CD4-positive, alpha-beta T cell treated with Interleukin-4 for 1 hour (primary cell): ENCODE results near the gene PLEK.
"Not testable (repeated sequence)": the region's sequence is repeated elsewhere in the genome, so short reads cannot be mapped to it uniquely, and the experiment has no call there.

Experiments used
- DNase-seq, 2 donors: peaks; one replicate each; pipeline ENCODE4 v3.0.0-alpha.2; 2020 to 2022

The PLEK gene

DNA sequence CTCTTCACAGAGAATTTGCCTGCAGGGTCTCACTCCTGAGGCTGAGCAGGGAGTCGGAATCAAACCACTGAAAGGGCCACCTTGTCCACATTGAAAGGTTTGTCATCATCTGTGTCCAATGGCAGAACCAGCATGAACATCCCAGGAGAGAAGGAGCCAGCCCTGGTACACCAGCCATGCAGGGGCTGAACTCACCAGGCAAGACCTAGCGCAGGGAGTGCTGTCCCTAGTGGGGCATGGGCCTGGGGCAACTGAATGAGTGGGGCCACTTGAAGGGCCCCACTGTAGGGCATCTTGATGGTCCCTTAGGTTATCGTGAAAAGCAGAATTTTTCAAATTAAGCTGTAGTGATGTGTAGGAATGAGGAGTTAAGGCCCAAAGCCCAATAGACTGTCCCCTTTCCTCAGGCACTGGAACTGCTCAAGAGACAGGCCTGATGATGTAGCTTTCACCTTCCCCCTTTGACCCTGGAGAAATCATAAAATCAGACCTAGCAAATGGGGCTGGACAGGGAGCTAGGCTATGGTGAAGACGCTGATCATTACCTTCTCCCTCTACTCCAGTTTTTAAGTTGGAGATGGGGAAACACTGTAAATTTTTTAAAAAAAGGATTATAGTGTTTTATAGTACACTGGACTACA lies 8.4 kb upstream of the PLEK start:
- DNase-seq: no peak

DNA sequence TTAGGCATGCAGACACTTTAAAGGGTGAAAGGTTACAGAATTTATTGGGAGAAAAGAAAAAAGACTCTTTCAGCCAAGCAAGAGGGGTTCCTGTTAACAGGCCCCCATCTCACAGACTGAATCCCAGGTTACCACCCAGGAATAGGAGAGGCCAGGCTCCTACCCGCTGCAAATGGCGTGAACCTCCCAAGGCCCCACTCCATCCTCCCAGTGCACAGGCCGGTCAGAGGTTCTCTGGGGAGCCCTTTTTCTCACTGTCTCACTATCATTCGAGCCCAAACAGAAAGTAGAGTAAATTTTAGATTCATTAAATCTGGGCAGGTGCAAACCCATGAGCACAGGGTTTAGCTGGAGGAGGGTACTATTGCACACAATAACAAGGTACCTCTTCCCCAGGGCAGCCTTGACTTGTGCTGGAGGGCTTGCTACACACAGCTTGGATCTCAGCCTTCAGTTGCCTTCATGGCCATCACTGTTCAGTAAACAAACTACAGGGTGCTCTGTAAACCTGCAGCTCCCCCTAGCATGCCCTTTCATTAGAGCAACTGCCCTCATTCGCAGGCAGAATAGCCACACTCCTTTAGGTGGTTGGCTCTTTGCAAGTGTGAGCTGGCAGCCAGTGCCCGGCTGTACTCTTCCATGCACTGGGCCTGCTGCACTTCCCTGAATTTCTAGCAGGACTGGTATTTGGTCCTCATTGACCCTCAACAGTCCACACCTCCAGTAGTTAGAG lies 7.3 kb upstream of the PLEK start:
- peak; percentile 37 to 44 for DNase-seq

DNA sequence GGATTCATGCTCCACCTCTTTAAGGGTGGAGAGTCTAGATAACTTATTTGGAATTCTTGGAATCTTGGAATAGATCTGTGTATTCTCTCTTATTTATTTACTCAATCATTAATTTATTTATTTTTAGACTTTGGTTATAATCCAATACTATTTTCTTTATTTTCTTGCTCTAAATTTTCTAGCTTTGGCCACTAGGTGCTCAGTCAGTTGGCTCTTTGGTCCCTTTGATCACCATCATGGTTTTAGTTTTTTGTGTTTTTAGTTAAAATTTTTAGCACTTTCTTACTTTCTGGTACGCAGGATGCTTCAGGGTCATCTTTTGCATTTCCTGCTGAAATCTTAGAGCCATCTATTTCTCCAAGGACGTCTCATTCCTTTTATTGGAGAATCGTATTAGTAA lies 5.2 kb upstream of the PLEK start:
- DNase-seq: no peak

DNA sequence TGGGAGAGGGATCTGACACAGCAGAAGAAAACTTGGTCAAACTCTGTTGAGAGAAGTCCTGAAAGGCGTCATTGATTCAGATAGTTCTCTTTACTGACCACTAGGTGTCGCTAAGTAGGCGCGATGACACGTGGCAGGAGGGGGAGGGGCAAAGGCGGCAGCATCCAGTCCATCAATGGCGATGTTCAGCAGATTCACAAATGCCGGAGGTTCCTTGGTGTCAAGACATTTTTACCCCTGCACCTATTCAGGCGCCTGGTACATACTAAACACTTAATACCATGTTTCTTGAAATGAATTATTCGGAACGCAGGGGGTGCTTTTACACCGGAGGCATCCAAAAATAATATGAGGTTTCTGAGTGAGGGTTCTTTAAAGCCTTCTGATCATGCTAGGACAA lies 3.0 kb upstream of the PLEK start:
- peak; percentile 87 for DNase-seq

DNA sequence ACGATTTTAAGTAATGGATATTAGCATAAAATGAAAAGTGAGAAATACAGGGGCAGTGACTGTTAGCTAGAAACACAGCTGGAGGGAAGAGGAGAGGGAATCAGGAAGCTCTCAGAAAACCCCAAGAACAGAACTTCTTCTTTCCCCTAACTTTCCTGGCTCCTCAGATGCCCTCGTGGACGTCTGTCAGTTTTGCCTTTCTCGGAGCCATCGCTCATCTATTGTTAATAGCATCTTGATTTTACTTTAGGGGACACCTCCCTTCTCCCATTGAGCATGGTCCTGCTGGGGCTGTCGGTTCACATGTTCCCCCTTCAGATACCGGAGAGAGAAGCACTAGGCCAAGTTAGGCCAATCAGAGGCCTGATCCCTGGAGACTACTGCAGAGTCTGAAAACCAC lies 2.3 kb upstream of the PLEK start:
- DNase-seq: no peak

DNA sequence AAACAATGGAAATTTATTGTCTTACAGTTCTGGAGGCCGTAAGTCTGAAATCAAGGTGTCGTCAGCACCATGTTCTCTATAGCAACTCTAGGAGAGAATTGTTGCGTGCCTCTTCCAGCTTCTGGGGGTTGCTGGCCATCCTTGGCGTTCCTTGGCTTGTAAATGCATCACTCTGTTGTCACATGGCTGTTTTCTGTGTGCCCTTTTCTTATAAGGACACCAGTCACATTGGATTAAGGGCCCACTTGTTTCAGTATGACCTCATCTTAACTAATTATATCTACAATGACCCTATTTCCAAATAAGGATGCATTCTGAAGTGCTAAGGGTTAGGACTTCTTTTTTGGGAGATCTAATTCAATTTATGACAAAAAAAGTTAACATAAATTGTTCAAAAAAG lies 1.4 kb upstream of the PLEK start:
- DNase-seq: no peak

DNA sequence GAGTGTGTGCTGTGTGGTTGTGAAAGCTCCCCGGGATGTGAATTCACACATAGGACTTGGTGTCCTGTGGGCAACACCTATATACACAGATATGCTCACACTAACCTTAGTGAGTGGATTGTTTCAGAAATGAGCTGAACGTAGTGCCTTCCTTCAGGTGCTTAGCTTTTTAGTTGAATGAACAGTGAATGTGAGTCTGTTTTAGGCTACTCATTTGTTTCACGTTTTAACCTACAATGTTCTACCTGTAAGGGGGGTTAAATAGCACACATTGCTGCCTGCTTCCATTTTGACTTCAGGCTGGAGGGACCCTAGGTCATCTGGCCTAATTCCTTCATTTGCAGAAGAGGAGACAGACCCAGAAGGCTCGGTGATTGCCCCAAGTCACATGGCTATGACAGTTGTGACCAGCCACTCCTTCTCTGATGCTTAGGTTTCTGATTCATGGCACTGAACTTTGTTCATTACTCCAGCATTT lies 1.0 kb downstream of the PLEK start:
- peak; percentile 34 to 62 for DNase-seq

DNA sequence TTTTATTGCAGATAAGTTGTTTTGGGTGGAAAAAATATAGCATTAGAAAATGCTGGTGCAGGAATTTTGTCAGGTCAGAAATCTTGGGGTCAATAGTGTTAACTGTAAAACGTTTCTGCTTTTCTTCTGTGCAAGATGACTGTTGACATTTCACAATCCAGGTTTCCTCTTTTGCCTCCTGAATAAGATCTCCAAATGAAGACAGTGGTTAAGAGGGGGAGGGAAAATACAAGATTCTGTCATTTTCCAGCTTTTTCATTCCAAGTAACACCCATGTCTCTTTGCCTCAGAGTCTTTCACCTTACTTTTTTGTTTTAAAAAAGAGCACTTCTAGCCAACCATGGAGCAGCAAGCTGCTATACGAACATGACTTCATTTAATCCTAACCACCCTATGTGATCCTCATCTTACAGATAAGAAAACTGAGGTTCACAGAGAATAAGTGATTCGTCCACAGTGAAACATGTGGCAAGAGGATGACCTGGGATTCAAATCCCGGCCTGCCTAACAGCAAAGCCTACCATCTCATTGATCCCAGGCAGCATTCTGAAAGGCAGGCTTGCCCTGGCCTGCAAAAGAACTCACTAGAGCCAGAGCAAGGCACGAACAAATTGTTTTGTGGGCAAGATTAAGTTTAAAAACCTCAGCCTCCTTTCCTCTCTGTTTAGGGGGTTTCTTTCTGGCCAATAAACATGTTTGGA lies 3.0 kb downstream of the PLEK start:
- no peak for DNase-seq

DNA sequence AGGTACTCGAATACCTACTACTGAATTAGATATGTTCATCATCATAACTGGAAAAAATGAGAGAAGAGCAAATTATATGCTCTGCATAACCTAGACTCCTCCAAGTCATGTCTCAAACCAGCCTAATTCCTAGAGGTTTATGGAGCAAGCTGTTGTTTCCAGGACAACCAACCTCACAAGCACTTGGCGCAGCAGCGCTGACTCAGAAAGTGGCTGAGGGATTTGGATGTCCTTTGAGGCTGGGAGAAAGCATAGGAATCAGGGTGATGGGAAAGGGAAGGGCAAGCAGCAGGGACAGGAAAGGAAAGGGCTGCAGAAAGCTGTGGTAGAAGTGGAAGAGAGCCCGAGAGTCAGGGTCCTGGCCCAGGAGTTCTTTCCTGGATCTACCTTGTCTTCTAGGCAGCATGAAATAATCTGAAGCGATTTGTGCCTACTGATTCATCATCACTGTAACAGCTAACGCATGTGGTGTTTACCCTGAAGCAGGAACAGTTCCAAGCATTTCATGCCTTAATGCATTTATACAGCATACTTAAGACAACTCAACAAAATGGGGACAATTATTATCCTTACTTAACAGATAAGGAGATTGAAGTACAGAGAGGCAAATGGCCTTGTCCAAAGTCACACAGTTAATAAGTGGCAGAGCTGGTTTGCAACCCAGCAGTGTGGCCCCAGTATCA lies 3.7 kb downstream of the PLEK start:
- no peak for DNase-seq

DNA sequence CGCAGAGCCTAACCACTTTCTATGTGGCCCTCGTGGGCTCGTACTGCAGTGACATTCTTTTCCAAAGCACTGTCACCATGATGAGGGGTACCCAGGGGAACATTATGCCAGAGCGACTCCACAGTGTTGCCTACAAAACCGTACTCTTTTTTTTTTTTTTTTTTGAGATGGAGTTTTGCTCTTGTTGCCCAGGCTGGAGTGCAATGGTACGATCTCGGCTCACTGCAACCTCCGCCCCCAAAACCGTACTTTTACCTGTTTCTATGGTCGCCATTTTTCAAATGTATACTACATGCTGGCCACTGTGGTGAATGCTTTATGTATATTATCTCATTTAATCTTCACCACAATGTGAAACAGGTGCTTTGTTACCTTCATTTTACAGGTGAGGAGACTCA lies 4.3 kb downstream of the PLEK start:
- no peak for DNase-seq

DNA sequence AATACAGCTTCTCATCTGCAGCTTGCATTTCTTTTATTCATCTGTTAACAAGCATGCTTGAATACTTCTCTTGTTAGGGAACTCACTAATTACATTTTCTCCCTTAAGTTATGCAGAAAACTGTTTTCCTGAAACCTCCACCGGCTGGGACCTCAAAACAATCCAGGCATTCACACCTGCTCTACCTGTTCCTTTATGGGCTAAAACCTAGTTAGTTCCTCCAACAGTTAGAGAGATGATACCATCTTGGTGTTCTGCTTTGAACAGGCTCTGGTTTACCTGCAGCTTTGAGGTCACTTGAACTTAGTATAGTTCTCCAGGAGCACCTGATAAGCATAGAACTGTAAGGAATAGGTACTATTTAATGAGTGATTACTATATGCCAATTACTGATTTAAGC lies 6.1 kb downstream of the PLEK start:
- no peak for DNase-seq

DNA sequence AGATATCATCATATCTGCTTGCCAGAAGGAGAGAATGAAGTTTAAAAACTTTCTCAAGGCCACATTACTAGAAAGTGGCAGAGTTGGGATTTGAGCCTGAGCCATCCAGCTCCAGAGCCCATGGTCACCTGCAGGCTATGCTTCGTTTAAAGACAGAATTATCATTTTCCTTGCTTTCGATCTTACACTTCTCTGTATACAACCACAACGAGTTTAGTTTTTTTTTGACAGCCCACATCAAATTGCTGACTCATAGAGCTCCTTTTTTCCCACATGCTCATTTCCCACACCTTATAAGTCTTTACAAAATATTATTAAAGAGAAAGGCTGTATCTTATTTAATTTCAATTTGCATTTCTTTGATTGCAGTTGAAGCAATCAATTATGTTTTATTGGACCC lies 6.5 kb downstream of the PLEK start:
- peak in 1 of 2 donors; percentile 39 for DNase-seq

DNA sequence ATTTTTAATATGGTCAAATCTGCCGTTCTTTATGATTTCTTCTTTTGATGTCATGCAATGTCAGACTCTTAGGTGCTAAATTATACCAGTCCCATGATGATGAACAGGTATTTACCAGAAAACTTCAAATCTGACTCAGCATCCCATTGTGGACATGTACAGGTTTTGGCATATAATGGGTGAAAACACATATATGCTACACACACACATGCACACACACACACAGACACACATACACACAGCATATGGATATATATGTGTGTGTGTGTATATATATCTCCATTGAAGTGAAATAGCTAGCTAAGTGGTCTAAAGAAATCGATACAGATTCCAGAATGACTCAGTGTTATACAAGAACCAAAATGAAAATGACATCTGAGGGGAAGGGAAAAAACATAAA lies 7.4 kb downstream of the PLEK start:
- no peak for DNase-seq

DNA sequence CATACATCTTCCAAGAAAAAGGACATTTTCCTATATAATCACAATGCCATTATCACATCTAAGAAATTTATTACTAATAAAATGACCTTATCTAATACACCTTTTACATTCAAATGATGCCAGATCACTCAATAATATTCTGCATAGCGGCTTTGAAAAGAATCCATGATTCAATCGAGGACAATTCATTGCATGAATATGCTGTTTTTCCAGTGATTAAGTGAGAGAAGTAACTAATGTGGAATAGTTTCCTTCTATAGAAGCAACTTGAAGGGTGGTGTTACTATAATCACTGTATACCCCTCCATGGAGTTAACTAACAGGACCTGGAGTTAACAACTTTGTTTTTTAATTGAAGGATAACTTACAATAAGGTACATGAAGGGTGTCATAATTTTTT lies 9.1 kb downstream of the PLEK start:
- DNase-seq: no peak

DNA sequence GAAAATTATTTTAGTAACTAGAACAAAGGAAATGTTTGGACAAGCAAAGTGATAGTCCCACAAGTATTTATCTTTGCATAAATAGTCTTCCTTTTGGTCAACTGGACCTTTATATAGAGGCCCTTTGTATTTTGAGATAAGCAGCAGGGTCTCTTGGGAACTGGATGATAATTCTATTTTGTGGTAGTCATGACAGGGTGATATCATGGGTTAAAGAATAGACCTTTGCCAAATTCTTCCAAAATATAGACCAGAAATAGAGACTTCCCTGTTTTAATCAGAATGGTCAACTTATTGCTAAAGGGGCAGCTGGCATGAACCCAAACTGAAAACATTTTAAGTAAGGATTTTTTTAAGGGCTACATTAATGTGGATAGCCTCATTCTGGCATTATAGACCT lies 10.5 kb downstream of the PLEK start:
- no peak for DNase-seq

DNA sequence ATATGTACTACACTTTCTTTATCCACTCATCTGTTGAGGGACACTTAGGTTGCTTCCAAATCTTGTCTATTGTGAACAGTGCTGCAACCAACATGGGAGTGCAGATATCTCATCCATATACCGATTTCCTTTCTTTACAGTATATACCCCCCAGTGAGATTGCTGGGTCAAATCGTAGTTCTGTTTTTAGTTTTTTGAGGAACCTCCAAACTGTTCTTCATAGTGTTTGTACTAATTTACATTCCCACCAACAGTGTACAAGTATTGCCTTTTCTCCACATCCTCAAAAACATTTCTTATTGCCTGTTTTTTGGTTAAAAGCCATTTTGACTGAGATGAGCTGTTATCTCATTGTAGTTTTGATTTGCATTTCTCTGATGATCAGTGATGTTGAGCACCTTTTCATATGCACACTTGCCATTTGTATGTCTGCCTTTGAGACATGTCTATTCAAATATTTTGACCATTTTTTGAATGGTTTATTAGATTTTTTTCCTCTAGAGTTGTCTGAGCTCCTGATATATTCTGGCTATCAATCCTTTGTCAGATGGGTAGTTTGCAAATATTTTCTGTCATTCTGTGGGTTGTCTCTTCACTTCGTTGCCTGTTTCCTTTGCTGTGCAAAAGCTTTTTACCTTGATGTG lies 12.2 kb downstream of the PLEK start:
- DNase-seq: no peak

DNA sequence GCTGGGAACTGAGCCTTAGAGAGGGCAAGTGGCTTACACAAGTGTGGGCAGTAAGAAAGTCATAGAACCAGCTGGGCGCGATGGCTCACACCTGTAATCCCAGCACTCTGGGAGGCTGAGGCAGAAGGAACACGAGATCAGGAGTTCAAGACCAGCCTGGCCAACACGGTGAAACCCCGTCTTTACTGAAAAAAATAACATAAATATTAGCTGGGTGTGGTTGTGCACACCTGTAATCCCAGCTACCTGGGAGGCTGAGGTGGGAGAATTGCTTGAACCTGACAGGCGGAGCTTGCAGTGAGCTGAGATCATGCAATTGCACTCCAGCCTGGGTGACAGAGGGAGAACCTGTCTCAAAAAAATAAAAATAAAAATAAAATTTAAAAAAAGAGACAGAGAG lies 13.7 kb downstream of the PLEK start:
- not testable (repeated sequence) for DNase-seq

DNA sequence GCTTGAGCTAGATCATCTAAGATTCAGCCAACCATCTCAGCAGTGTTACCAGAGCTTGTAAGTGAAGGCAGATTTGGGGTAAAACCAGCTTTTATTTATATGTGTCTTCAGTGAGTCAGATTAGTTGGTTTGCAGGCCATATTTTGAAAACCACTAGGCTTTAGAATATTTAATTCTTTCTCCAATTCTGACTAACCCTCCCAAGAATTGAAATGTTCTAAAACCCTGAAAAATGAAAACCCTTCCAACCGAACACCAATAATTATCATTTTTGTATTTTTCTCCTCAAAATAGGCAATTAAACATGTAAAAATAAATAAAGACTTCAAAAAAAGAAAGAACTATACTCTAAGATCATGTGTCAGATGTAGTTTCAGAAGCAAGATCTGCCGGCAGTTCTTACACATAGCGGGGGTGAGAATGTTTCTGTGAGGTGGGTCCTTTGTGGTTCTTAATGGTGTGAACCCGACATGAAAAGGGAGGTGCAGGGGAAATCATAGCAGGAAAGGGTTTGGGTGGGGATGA lies 14.2 kb downstream of the PLEK start:
- peak in 1 of 2 donors; percentile 66 for DNase-seq

DNA sequence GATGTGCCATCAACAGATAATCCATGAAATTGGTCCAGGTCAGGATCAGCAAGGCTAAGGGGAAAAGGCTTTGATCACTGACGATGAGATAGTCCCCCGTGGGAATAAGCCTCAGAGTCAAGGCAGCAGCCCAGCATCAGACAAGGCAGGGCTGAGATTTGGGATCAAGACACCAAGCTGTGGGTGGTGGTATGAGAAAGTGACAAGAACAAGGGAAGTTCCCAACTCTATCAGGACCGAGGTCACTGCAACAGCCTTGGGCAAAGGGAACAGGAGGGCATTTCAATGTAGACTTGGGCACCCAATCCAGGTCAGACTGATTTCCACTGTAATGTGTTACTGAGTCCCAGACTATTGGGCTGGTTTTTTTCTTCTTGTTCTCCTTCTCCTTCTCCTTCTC lies 18.7 kb downstream of the PLEK start:
- no peak for DNase-seq

DNA sequence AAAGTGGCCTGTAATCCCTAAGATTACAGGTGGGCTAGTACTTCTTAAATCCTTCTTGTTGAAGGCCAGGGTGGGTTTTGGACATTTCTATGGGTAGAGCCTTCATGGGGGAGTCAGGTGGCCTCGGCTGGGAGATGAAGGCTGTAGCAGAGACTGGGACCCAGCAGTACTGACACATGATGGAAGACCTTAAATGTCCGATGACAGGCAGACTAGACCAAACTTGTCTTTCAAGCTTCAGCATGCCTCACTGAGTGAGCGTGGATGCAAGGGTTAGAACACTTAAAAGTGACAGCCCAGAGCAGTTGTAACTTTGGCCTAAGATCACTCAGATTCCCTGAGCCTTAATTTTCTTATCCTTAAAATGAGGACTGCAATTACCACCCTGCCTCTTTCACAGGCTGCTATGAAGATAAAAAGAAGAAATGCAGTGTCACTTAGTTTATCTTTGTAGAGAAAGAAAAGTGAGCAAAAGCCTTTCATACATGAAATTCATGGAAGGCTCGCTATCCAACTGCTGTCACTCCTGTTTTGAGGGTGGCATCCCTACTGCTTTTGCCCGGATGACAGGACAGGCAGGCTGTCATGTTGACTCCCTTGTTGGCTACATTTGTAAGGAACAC lies 19.5 kb downstream of the PLEK start:
- DNase-seq: no peak

DNA sequence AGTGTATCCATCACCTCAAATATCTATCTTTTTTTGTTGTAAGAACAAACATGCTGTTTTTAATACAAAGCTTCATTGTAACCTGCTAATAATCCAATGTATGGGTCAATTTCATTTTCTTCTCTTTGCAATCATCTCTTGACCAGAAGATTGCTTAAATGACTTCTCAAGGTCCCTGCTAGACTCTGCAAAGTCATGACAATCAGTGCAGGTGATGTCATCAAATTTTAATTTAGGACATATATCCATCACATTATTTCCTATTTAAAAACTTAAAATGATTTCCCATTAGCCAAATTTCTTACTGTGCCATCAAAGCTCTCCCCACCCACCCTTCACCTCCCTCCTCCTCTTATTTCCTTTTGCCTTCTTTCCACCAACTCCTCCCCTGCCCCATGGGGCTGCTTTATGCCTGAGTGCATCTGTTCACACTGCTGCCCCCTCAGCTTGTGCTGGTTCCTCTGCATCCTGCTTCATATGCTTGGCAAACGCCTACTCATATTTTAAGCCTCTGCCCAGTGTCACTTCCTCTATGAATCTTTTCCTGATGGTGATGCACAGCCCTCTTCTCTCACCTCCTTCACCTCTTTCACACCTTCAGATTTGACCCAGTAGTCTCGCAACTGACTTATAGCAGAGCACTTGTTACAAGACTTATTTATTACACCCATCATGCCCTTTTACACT lies 20.3 kb downstream of the PLEK start:
- DNase-seq: peak; percentile 65 to 67

DNA sequence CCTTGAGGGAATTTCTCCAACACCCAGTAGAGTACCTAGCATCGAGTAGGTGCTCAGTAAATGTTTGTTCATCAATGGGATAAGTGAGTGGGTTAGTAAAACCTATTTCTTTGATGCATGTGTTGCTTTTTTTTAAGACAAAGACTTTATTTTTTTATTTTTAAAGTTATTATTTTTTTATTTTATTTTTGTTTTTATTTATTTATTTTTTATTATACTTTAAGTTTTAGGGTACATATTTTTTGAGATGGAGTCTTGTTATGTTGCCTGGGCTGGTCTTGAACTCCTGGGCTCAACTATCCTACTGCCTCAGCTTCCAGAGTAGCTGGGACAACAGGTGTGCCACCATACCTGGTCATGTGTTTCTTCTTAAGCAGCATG lies 20.8 kb downstream of the PLEK start:
- no peak for DNase-seq
